Right atrium auricular region (tissue), 2 donors: Measurements from ENCODE around the gene BRICD5. TPM values are rescaled to one million over a fixed set of nuclear protein-coding genes. Genes with fewer than 3 reads are reported as not detected.

Experiments used
- DNase-seq: peaks from one replicate; pipeline ENCODE4 v3.0.0-alpha.2; 2019; ENCODE audit warnings: low spot score
- H3K27ac ChIP-seq, 2 donors: fragments of 200-600 bp; sonication (generic); 1 replicate in 1 of 2; 2 replicates in 1 of 2; pipeline ENCODE4 v1.5.1; 2016 to 2019
- H3K27me3 ChIP-seq, 2 donors: fragments of 200-600 bp; sonication (generic); one replicate each; pipeline versions ENCODE4 v1.5.1 to v1.6.0; 2017 to 2019
- H3K36me3 ChIP-seq: fragments of 200-600 bp; sonication (generic); one replicate; pipeline ENCODE4 v1.5.1; 2016
- H3K4me1 ChIP-seq, 2 donors: fragments of 200-600 bp; sonication (generic); one replicate each; pipeline versions ENCODE4 v1.5.1 to v1.6.0; 2017 to 2019
- H3K4me3 ChIP-seq, 2 donors: fragments of 200-600 bp; sonication (generic); 1 replicate in 1 of 2; 2 replicates in 1 of 2; pipeline ENCODE4 v1.5.1; 2017 to 2019; ENCODE audit warnings: mild to moderate bottlenecking in 1 of 2, moderate library complexity in 1 of 2
- H3K9me3 ChIP-seq, 2 donors: fragments of 200-600 bp; sonication (generic); one replicate each; pipeline ENCODE4 v1.5.1; 2019
- CTCF ChIP-seq, 2 donors: fragments of 200-600 bp; sonication (generic); IDR thresholded peaks; one replicate each; pipeline ENCODE4 v1.5.1; 2019; ENCODE audit warnings: antibody characterized with exemption in 2 of 2
- total RNA-seq, 2 donors: library from RNA; depleted of rRNA; stranded (reverse); fragments of >200 nt; gene quantifications; one replicate each; pipeline ENCODE4 v1.1.0, GENCODE V29; 2016

The BRICD5 gene
- total RNA-seq, 2 donors from 2014 or later: 1.2 to 1.6 TPM

- Histone ChIP-seq H3K4me3 (no peak overlapping the region), H3K9me3 (no peaks in the 10 kb centered on the region), H3K36me3 (peaks cover 36% of the 10 kb centered on the region), H3K27me3 (no peaks in the 10 kb centered on the region), H3K4me1 (no peaks in the 10 kb centered on the region), H3K27ac (no peak overlapping the region)
- TF ChIP-seq CTCF (IDR thresholded peaks at IDR 0.05): no peak
- DNase-seq: no peak
Measured at GRCh38 chr16:2177561-2177960, 33.1 kb downstream of the BRICD5 start.

- no peak overlapping the region for H3K27ac ChIP-seq
- no peaks in the 10 kb centered on the region for H3K4me1 ChIP-seq
- no peaks in the 10 kb centered on the region for H3K9me3 ChIP-seq
- no peak for DNase-seq
- no peaks in the 10 kb centered on the region for H3K27me3 ChIP-seq
- H3K4me3 ChIP-seq: no peak overlapping the region
- TF ChIP-seq CTCF (IDR thresholded peaks at IDR 0.05): no peak
- peaks cover 40% of the 10 kb centered on the region for H3K36me3 ChIP-seq
Measured at GRCh38 chr16:2177101-2177500, 33.6 kb downstream of the BRICD5 start.

GRCh38 chr16:2176047-2176446 is 34.6 kb downstream of the BRICD5 start:
- Histone ChIP-seq H3K9me3 (no peaks in the 10 kb centered on the region), H3K4me3 (no peak overlapping the region), H3K4me1 (no peaks in the 10 kb centered on the region), H3K36me3 (peaks cover 50% of the 10 kb centered on the region), H3K27ac (no peak overlapping the region), H3K27me3 (no peaks in the 10 kb centered on the region)
- TF ChIP-seq CTCF (IDR thresholded peaks at IDR 0.05): no peak
- no peak for DNase-seq

GRCh38 chr16:2175454-2175853 is 35.2 kb downstream of the BRICD5 start:
- Histone ChIP-seq H3K27me3 (no peaks in the 10 kb centered on the region), H3K36me3 (peaks cover 50% of the 10 kb centered on the region), H3K4me3 (no peak overlapping the region), H3K4me1 (no peaks in the 10 kb centered on the region), H3K9me3 (no peaks in the 10 kb centered on the region), H3K27ac (no peak overlapping the region)
- no peak for DNase-seq
- no peak for TF ChIP-seq CTCF (IDR thresholded peaks at IDR 0.05)

- no peak for TF ChIP-seq CTCF (IDR thresholded peaks at IDR 0.05)
- H3K9me3 ChIP-seq: no peaks in the 10 kb centered on the region
- DNase-seq: no peak
Measured at GRCh38 chr16:2174396-2175131, 36.1 kb downstream of the BRICD5 start.

GRCh38 chr16:2173916-2174315 is 36.7 kb downstream of the BRICD5 start:
- Histone ChIP-seq H3K27ac (no peak overlapping the region), H3K27me3 (no peaks in the 10 kb centered on the region), H3K9me3 (no peaks in the 10 kb centered on the region), H3K4me1 (no peaks in the 10 kb centered on the region), H3K36me3 (peaks cover 50% of the 10 kb centered on the region), H3K4me3 (no peak overlapping the region)
- DNase-seq: no peak
- no peak for TF ChIP-seq CTCF (IDR thresholded peaks at IDR 0.05)

More at GRCh38 chr16:2174396-2175131, 36.1 kb downstream of the BRICD5 start:
- H3K27ac ChIP-seq: no peak overlapping the region
- H3K4me3 ChIP-seq: no peak overlapping the region
- no peaks in the 10 kb centered on the region for H3K27me3 ChIP-seq
- peaks cover 50% of the 10 kb centered on the region for H3K36me3 ChIP-seq
- no peaks in the 10 kb centered on the region for H3K4me1 ChIP-seq
